SU-DHL-6 (cell line): ENCODE data around the gene ITPR3.

Source experiments
- H2AFZ ChIP-seq: fragments of 200-600 bp; sonication (generic); 2 replicates; pipeline ENCODE4 v1.6.1; 2014; ENCODE audit warnings: low read depth, mild to moderate bottlenecking, moderate library complexity, mixed read lengths, antibody characterized with exemption, low read length; ENCODE audit not compliant: severe bottlenecking
- H3F3A ChIP-seq: fragments of 200-600 bp; shearing (Covaris generic); 2 replicates; pipeline ENCODE4 v1.6.0; 2016; ENCODE audit warnings: antibody characterized with exemption, mild to moderate bottlenecking; ENCODE audit not compliant: insufficient read depth
- H3K27ac ChIP-seq: fragments of 200-600 bp; sonication (generic); 2 replicates; pipeline ENCODE4 v1.5.1; 2016; ENCODE audit warnings: low read depth, mild to moderate bottlenecking, low read length, moderate library complexity, mixed read lengths
- H3K27me3 ChIP-seq: fragments of 200-600 bp; sonication (generic), shearing (Covaris generic); 2 replicates; pipeline ENCODE4 v1.6.0; 2014; ENCODE audit warnings: mild to moderate bottlenecking, low read length
- H3K36me3 ChIP-seq: fragments of 200-600 bp; sonication (generic); 2 replicates; pipeline ENCODE4 v1.6.1; 2014; ENCODE audit warnings: mild to moderate bottlenecking, low read length, mixed read lengths
- H3K4me2 ChIP-seq: fragments of 300-600, 200-600 bp; shearing (Covaris generic), sonication (generic); 2 replicates; pipeline ENCODE4 v1.6.0; 2014; ENCODE audit warnings: low read length, low read depth, mild to moderate bottlenecking; ENCODE audit not compliant: poor library complexity, severe bottlenecking
- H3K4me3 ChIP-seq: fragments of 200-600 bp; sonication (generic); 2 replicates; pipeline ENCODE4 v1.5.1; 2014; ENCODE audit warnings: antibody characterized with exemption, low read length, mild to moderate bottlenecking, mixed read lengths; ENCODE audit not compliant: insufficient read depth, poor library complexity, severe bottlenecking
- H3K79me2 ChIP-seq: fragments of 200-600 bp; sonication (generic); 2 replicates; pipeline ENCODE4 v1.6.1; 2014; ENCODE audit warnings: mild to moderate bottlenecking, low read length, moderate library complexity; ENCODE audit not compliant: insufficient read depth
- H3K9ac ChIP-seq: fragments of 200-600 bp; sonication (generic); 2 replicates; pipeline ENCODE4 v1.7.0; 2014; ENCODE audit warnings: mild to moderate bottlenecking, low read length
- H3K9me2 ChIP-seq: fragments of 200-600 bp; sonication (generic); replicated peaks from 2 replicates; pipeline ENCODE4 v1.6.1; 2014; ENCODE audit warnings: low read length; ENCODE audit not compliant: insufficient read depth
- H3K9me3 ChIP-seq: fragments of 200-600 bp; sonication (generic); 2 replicates; pipeline ENCODE4 v1.6.1; 2014; ENCODE audit warnings: low read length, mixed read lengths; ENCODE audit not compliant: insufficient read depth
- H4K20me1 ChIP-seq: fragments of 200-600 bp; sonication (generic); 2 replicates; pipeline ENCODE4 v1.6.1; 2014; ENCODE audit warnings: low read depth, mild to moderate bottlenecking, antibody characterized with exemption, low read length, moderate library complexity, mixed read lengths
- EZH2phosphoT487 ChIP-seq: fragments of 200-600 bp; sonication (generic), shearing (Covaris generic); conservative IDR thresholded peaks from 2 replicates; pipeline ENCODE4 v1.6.1; 2018; ENCODE audit warnings: mild to moderate bottlenecking, antibody characterized with exemption, low read length, moderate library complexity, mixed read lengths
- TF ChIP-seq, protein P1 (sequence below): fragments of 200-600 bp; sonication (generic); IDR thresholded peaks from one replicate; pipeline ENCODE4 v1.5.1; 2017; ENCODE audit warnings: antibody characterized with exemption, mild to moderate bottlenecking, low read length, moderate library complexity; ENCODE audit not compliant: insufficient read depth, poor library complexity, severe bottlenecking

Gene ITPR3

DNA sequence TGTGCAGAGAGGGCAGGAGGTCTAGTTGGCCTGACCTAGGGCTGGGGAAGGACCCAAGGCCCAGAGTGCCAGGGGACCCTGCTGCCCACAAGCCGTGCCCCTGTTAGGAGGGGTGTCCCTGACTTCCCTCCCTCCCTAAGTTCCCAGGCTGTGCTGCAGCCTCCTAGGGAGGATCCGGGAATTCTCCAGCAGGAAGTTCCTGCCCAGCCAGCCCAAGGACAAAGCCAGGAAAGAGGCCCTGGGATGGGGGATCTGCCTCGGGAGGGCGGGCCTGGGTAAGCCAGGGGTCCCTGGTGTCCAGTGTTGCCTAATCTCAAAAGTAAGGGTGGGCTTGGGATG is 31.8 kb upstream of the ITPR3 start:
- Histone ChIP-seq H3K4me3 (no peak overlapping the region), H3K4me2 (no peak overlapping the region), H3K9me2 (no peaks in the 10 kb centered on the region)

DNA sequence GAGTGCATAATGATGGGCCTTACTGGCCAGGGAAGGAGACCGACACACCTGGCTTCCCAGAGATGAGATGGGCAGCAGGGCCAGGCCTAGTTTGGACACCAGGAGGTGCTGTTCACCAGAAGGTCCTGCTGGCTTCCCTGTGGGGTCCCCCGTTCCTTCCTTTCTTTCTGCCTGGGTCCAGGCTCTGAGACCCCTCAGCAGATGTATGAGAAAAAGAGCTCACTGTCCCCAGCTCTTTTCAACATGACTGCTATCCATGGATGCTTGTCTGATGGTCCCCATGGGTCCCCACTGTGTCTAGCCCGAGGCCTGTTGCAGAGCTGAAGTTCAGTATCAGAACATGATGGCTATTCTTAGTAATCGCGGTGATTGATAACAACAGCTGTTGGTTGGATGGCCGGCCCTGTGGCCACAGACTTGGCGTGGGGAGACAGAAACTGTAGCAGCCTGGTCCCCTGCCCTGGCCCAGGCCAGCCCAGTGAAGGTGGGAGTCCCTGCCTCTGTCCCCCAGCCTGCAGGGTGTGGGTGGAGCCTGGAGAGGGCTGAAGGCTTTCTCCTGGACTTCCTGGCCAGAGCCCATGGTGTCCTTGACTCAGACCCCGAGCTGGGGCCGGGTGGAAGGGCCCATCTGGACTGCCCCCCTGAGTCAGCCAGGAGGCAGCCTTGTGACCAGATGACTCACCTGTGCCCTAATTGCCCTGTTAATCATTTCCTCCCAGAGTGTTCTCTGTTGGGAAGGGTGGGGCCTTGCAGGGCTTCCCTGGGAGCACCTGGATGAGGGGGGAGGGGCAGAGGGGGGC is 31.2 kb upstream of the ITPR3 start:
- TF ChIP-seq EZH2phosphoT487 = no peak
- TF ChIP-seq, protein P1, sequence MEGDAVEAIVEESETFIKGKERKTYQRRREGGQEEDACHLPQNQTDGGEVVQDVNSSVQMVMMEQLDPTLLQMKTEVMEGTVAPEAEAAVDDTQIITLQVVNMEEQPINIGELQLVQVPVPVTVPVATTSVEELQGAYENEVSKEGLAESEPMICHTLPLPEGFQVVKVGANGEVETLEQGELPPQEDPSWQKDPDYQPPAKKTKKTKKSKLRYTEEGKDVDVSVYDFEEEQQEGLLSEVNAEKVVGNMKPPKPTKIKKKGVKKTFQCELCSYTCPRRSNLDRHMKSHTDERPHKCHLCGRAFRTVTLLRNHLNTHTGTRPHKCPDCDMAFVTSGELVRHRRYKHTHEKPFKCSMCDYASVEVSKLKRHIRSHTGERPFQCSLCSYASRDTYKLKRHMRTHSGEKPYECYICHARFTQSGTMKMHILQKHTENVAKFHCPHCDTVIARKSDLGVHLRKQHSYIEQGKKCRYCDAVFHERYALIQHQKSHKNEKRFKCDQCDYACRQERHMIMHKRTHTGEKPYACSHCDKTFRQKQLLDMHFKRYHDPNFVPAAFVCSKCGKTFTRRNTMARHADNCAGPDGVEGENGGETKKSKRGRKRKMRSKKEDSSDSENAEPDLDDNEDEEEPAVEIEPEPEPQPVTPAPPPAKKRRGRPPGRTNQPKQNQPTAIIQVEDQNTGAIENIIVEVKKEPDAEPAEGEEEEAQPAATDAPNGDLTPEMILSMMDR = peak; percentile 92
- Histone ChIP-seq H4K20me1 (no peaks in the 10 kb centered on the region), H3K27me3 (no peaks in the 10 kb centered on the region), H3K9me2 (no peaks in the 10 kb centered on the region), H3F3A (peaks cover 18% of the 10 kb centered on the region), H3K9me3 (no peaks in the 10 kb centered on the region), H3K4me2 (no peak overlapping the region), H3K36me3 (no peaks in the 10 kb centered on the region), H3K79me2 (no peaks in the 10 kb centered on the region), H2AFZ (no peak overlapping the region), H3K4me3 (no peak overlapping the region), H3K9ac (no peak overlapping the region), H3K27ac (no peak overlapping the region)

More for the DNA sequence above, 31.8 kb upstream of the ITPR3 start:
- H3K9ac ChIP-seq = no peak overlapping the region
- no peak overlapping the region for H3K27ac ChIP-seq
- no peaks in the 10 kb centered on the region for H4K20me1 ChIP-seq
- H3K36me3 ChIP-seq = no peaks in the 10 kb centered on the region
- peaks cover 18% of the 10 kb centered on the region for H3F3A ChIP-seq
- no peak overlapping the region for H2AFZ ChIP-seq
- H3K27me3 ChIP-seq = no peaks in the 10 kb centered on the region
- no peak for TF ChIP-seq EZH2phosphoT487
- TF ChIP-seq, protein P1 = no peak
- no peaks in the 10 kb centered on the region for H3K9me3 ChIP-seq
- H3K79me2 ChIP-seq = no peaks in the 10 kb centered on the region

DNA sequence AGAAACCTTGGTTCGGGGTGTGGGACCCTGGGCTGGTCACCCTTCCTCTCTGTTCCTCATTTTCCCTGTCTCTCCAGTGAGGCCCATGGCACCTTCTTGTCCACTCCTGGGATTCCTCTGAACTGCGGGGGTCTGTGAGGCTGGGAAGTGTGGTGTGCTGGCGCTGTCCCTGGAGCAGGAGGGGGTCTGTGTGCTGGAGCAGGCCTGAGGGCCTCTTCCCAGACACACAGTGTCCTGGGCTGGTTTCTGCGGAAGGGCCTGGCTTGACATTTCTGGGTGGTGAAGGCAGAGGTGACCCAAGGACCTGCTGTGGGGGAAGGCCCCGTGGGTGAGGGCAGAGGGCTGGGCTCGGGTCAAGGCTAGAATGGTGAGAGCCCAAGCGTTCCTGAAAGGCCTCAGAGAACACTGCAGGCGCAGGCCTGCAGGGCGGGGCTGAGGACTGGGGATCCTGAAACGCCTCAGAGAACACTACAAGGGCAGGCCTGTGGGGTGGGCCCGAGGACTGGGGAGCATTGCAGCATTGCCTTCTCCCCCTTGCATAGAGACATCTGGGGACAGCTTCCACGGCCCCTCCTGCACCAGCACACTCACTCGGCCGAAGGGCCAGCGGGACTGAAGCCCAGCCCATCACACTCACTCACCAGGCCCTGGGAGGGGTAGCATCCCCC is 30.5 kb upstream of the ITPR3 start:
- Histone ChIP-seq H3K36me3 (no peaks in the 10 kb centered on the region), H3K9ac (no peak overlapping the region)

More for the DNA sequence above, 30.5 kb upstream of the ITPR3 start:
- Histone ChIP-seq H3K4me3 (no peak overlapping the region), H3K27me3 (no peaks in the 10 kb centered on the region), H2AFZ (no peak overlapping the region), H3K9me2 (no peaks in the 10 kb centered on the region), H3K79me2 (no peaks in the 10 kb centered on the region), H4K20me1 (no peaks in the 10 kb centered on the region), H3F3A (peaks cover 18% of the 10 kb centered on the region), H3K4me2 (no peak overlapping the region), H3K9me3 (no peaks in the 10 kb centered on the region), H3K27ac (no peak overlapping the region)
- no peak for TF ChIP-seq EZH2phosphoT487
- TF ChIP-seq, protein P1 = no peak
